Endothelial cell of umbilical vein (primary cell): ENCODE data around the gene RPL22. TPM values are rescaled to one million over a fixed set of nuclear protein-coding genes. Genes with fewer than 3 reads are reported as not detected.

Experiments
- BruUV-seq: library from RNA; stranded (reverse); fragments of 400-500 nt; replicated peaks from 2 replicates; lab custom pipeline; 2021; lab: Mats Ljungman, UMichigan
- CTCF ChIA-PET: fragments of 300-600, 350-600 bp; sonication (Branson Sonifier 250); formaldehyde crosslinking; loops from one replicate; lab custom pipeline; 2021; ENCODE audit warnings: antibody characterized with exemption, inconsistent platforms; lab: Charles Lee
- POLR2A ChIA-PET: fragments of 300-600, 350-600 bp; sonication (Branson Sonifier 250); formaldehyde crosslinking; loops from one replicate; lab custom pipeline; 2021; ENCODE audit warnings: antibody characterized with exemption, inconsistent platforms; lab: Charles Lee
- DNase-seq: peaks from one replicate; pipeline ENCODE4 v3.0.0-alpha.2; 2011; ENCODE audit warnings: low read depth, low spot score
- FAIRE-seq: peaks from 2 replicates; lab custom pipeline; 2011; peaks lifted over from hg19 to GRCh38; lab: Jason Lieb, UNC
- H2AFZ ChIP-seq: 2 replicates; pipeline ENCODE4 v1.6.0; 2012; ENCODE audit warnings: low read depth, low read length, control low read depth, inconsistent platforms
- H3K27ac ChIP-seq: 2 replicates; pipeline ENCODE4 v1.5.1; 2011; ENCODE audit warnings: low read depth, mild to moderate bottlenecking, control low read depth, low read length, moderate library complexity; ENCODE audit not compliant: insufficient read depth
- H3K27me3 ChIP-seq, 2 experiments: 2 replicates each; pipeline versions ENCODE4 v1.6.0 to v1.6.1; 2011; ENCODE audit warnings: low read length in 2 of 2, mixed read lengths in 1 of 2; ENCODE audit not compliant: control insufficient read depth in 2 of 2, insufficient read depth in 2 of 2
- H3K36me3 ChIP-seq, 2 experiments: 2 replicates in 1 of 2; 3 replicates in 1 of 2; pipeline ENCODE4 v1.5.1; 2011; ENCODE audit warnings: low read length in 2 of 2, mild to moderate bottlenecking in 1 of 2, moderate library complexity in 1 of 2; ENCODE audit not compliant: control insufficient read depth in 2 of 2, insufficient read depth in 2 of 2; ENCODE audit errors: extremely low read depth in 1 of 2
- H3K4me1 ChIP-seq: 3 replicates; pipeline ENCODE4 v1.5.1; 2011; ENCODE audit warnings: mild to moderate bottlenecking, low read length; ENCODE audit not compliant: control insufficient read depth, insufficient read depth; ENCODE audit errors: extremely low read depth
- H3K4me2 ChIP-seq: 2 replicates; pipeline ENCODE4 v1.6.1; 2011; ENCODE audit warnings: low read length, control low read depth, mixed read lengths; ENCODE audit not compliant: insufficient read depth
- H3K4me3 ChIP-seq, 3 experiments: fragments of 200-600 bp in 1 of 3; sonication (generic), shearing (Covaris generic) in 1 of 3; replicated peaks in 1 of 3; 2 replicates each; pipeline ENCODE4 v1.5.1; 2011 to 2016; ENCODE audit warnings: control low read depth in 3 of 3, low read length in 3 of 3, mild to moderate bottlenecking in 2 of 3, inconsistent platforms in 1 of 3, low read depth in 1 of 3, moderate library complexity in 1 of 3; ENCODE audit not compliant: insufficient read depth in 1 of 3
- H3K79me2 ChIP-seq: 2 replicates; pipeline ENCODE4 v1.6.0; 2012; ENCODE audit warnings: low read length, inconsistent platforms; ENCODE audit not compliant: control insufficient read depth, insufficient read depth
- H3K9ac ChIP-seq: replicated peaks from 2 replicates; pipeline ENCODE3; 2011; ENCODE audit warnings: low read length, control low read depth; ENCODE audit not compliant: insufficient read depth; ENCODE audit errors: extremely low read depth
- H3K9me1 ChIP-seq: replicated peaks from 3 replicates; pipeline ENCODE4 v1.6.0; 2011; ENCODE audit warnings: mild to moderate bottlenecking, low read length; ENCODE audit not compliant: control insufficient read depth, insufficient read depth; ENCODE audit errors: extremely low read depth
- H3K9me3 ChIP-seq: replicated peaks from 2 replicates; pipeline ENCODE4 v1.5.1; 2012; ENCODE audit warnings: low read length, inconsistent platforms; ENCODE audit not compliant: control insufficient read depth, insufficient read depth
- H4K20me1 ChIP-seq: replicated peaks from 2 replicates; pipeline ENCODE3; 2011; ENCODE audit warnings: mild to moderate bottlenecking, low read length; ENCODE audit not compliant: control insufficient read depth, insufficient read depth; ENCODE audit errors: extremely low read depth
- CTCF ChIP-seq, 2 donors: IDR thresholded peaks; 1 replicate in 1 of 2; 2 replicates in 1 of 2; pipeline ENCODE4 v1.5.1; 2011; ENCODE audit warnings: low read length in 2 of 2, mild to moderate bottlenecking in 2 of 2, moderate library complexity in 2 of 2, control low read depth in 1 of 2, inconsistent platforms in 1 of 2, low read depth in 1 of 2; ENCODE audit not compliant: insufficient read depth in 1 of 2; ENCODE audit errors: extremely low read depth in 1 of 2
- EZH2 ChIP-seq: IDR thresholded peaks from 2 replicates; pipeline ENCODE4 v1.6.1; 2012; ENCODE audit warnings: borderline replicate concordance, low read depth, mild to moderate bottlenecking, moderate library complexity, low read length, inconsistent platforms; ENCODE audit not compliant: severe bottlenecking
- FOS ChIP-seq: IDR thresholded peaks from 2 replicates; pipeline ENCODE4 v1.6.1; 2011; ENCODE audit warnings: mild to moderate bottlenecking, low read length, moderate library complexity, borderline replicate concordance; ENCODE audit not compliant: insufficient read depth
- GATA2 ChIP-seq: IDR thresholded peaks from 2 replicates; pipeline ENCODE4 v1.7.0; 2011; ENCODE audit warnings: low read depth, mild to moderate bottlenecking, moderate library complexity, mixed read lengths, low read length; ENCODE audit not compliant: insufficient read length, insufficient read depth
- JUN ChIP-seq: IDR thresholded peaks from 2 replicates; pipeline ENCODE4 v1.6.1; 2011; ENCODE audit warnings: borderline replicate concordance, low read depth; ENCODE audit not compliant: insufficient read length, insufficient read depth
- MAX ChIP-seq: IDR thresholded peaks from 2 replicates; pipeline ENCODE4 v1.6.1; 2011; ENCODE audit not compliant: insufficient read depth, insufficient read length
- MYC ChIP-seq: IDR thresholded peaks from one replicate; pipeline ENCODE4 v1.6.1; 2011; ENCODE audit warnings: mild to moderate bottlenecking, low read depth, low read length
- POLR2A ChIP-seq: IDR thresholded peaks from 2 replicates; pipeline ENCODE4 v1.6.1; 2012; ENCODE audit warnings: low read depth, mild to moderate bottlenecking, control low read depth, low read length
- POLR2AphosphoS5 ChIP-seq: IDR thresholded peaks from 2 replicates; pipeline ENCODE4 v1.6.1; 2012; ENCODE audit warnings: low read depth, mild to moderate bottlenecking, control low read depth, low read length, moderate library complexity; ENCODE audit not compliant: insufficient read depth
- dilution Hi-C: fragments of 300-500 bp; cut with MboI; formaldehyde crosslinking; loops from one replicate; pipeline ENCODE4 v1.15.0; 2019; ENCODE audit warnings: low sequenced_read_pairs; ENCODE audit not compliant: extremely low pct_ligation_motif_present
- intact Hi-C: fragments of 100-400 bp; cut with micrococcal nuclease; formaldehyde crosslinking; loops from one replicate; pipeline ENCODE4 v1.10.0; 2022
- polyA plus RNA-seq, 4 experiments: library from polyadenylated mRNA; depleted of rRNA in 3 of 4; stranded (reverse) in 3 of 4; unstranded in 1 of 4; fragments of >200 nt; gene quantifications; 2 replicates each; pipeline versions ENCODE4 v1.2.1 to v1.2.3, GENCODE V29; 2011 to 2012; ENCODE audit warnings: missing spikeins in 1 of 4
- total RNA-seq: library from RNA; stranded (reverse); gene quantifications from 2 replicates; pipeline ENCODE4 v1.2.3, GENCODE V29; 2021

RPL22 gene
- total and polyA plus RNA-seq, 2 donors (not counting 3 experiments of a cell fraction or from before 2014, with no cell fraction given): 71.2 to 343 TPM

- BruUV-seq: no TSS peak
- ChIA-PET CTCF (interaction anchor here (1.4 to 3.2 kb wide), 3 partner anchors 22 to 131 kb away, joined by 4 to 14 read pairs (median 13); no protein-coding TSS in a partner anchor), POLR2A (no interaction called here)
- Histone ChIP-seq H3K4me1 (no peaks in the 10 kb centered on the region), H3K36me3 (peaks cover 4 to 16% of the 10 kb centered on the region in 2 experiments), H4K20me1 (peaks cover 4% of the 10 kb centered on the region), H3K27ac (no peak overlapping the region), H3K4me3 (no peak overlapping the region), H2AFZ (no peak overlapping the region), H3K9ac (no peak overlapping the region), H3K79me2 (peaks cover 8% of the 10 kb centered on the region), H3K4me2 (no peak overlapping the region), H3K9me3 (no peaks in the 10 kb centered on the region), H3K27me3 (peaks cover 20 to 25% of the 10 kb centered on the region in 2 experiments), H3K9me1 (no peaks in the 10 kb centered on the region)
- no peak for FAIRE-seq
- no peak for DNase-seq
- intact Hi-C loops (no loop called here), dilution Hi-C loops (no loop called here)
- TF ChIP-seq MAX: no peak
- TF ChIP-seq CTCF (IDR thresholded peaks at IDR 0.05; ENCODE audit: extremely low read depth in 1 of 2, insufficient read depth in 1 of 2, low read depth in 1 of 2, low read length in 2 of 2): no peak
- no peak for TF ChIP-seq EZH2
- no peak for TF ChIP-seq MYC
- no peak for TF ChIP-seq GATA2
- TF ChIP-seq JUN: no peak
- TF ChIP-seq POLR2A: no peak
- TF ChIP-seq POLR2AphosphoS5: no peak
- TF ChIP-seq FOS: no peak
These were observed 15.8 kb downstream of the RPL22 start for GRCh38 chr1:6183520-6183989.
